Stomach (tissue), 4 donors: Measurements from ENCODE around the gene SPAG9.

Source experiments
- EP300 ChIP-seq: sonication (generic); formaldehyde crosslinking; IDR thresholded peaks from one replicate; pipeline ENCODE4 v1.6.1; 2017; ENCODE audit warnings: antibody characterized with exemption
- POLR2A ChIP-seq, 4 donors: fragments of 450-650 bp; IDR thresholded peaks; one replicate each; pipeline ENCODE4 v1.6.1; 2016; ENCODE audit warnings: antibody characterized with exemption in 4 of 4, control low read depth in 2 of 4, mild to moderate bottlenecking in 1 of 4, moderate library complexity in 1 of 4
- POLR2AphosphoS5 ChIP-seq, 3 donors: sonication (generic); formaldehyde crosslinking; IDR thresholded peaks; one replicate each; pipeline ENCODE4 v1.6.1; 2016; ENCODE audit warnings: antibody characterized with exemption in 3 of 3
- TF ChIP-seq, protein P1 (sequence below), 7 experiments: fragments of 450-650 bp in 4 of 7; fragments of 200-600 bp in 3 of 7; sonication (generic) in 3 of 7; IDR thresholded peaks; one replicate each; pipeline ENCODE4 v1.5.1; 2016 to 2019; ENCODE audit warnings: antibody characterized with exemption in 7 of 7, control low read depth in 2 of 7, mild to moderate bottlenecking in 1 of 7

DNA sequence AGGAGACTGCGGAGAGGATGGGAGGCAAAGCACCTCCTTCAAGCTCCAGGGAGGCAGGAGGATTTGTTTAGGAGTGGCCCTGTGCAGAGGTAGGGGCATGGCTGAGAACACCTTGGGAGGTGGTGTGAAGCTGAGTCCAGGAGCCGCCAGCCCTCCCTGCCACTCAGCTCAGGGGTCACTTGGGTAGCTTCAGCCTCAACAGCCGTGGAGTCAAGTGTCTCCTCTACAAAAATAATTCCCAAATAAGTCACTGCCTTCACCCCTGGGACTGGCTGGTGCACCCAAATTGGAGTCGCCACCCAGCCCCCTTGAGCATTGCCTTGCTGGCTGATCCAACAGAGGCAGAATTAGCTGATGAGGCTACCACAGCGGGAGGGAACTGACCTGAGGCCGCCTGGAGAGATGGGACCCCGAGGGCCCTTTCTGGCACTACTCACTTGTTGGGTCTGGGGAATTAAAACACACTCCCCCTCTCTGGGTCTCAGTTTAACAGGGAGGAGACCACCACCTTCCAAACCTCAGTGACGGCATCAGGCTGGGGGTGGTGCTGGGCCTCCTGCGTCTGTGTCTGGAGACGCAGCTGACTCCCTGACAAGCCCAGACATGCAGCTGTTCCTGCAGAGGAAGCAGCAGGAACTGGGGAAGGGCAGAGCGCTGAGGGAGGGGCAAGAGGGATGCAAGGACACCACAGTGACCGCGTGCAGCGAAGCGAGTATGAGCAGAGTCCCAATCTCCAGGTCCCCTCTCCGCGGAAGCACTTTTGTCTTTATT, 166.7 kb downstream of the SPAG9 start:
- TF ChIP-seq, protein P1, sequence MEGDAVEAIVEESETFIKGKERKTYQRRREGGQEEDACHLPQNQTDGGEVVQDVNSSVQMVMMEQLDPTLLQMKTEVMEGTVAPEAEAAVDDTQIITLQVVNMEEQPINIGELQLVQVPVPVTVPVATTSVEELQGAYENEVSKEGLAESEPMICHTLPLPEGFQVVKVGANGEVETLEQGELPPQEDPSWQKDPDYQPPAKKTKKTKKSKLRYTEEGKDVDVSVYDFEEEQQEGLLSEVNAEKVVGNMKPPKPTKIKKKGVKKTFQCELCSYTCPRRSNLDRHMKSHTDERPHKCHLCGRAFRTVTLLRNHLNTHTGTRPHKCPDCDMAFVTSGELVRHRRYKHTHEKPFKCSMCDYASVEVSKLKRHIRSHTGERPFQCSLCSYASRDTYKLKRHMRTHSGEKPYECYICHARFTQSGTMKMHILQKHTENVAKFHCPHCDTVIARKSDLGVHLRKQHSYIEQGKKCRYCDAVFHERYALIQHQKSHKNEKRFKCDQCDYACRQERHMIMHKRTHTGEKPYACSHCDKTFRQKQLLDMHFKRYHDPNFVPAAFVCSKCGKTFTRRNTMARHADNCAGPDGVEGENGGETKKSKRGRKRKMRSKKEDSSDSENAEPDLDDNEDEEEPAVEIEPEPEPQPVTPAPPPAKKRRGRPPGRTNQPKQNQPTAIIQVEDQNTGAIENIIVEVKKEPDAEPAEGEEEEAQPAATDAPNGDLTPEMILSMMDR (IDR thresholded peaks at IDR 0.05) = no peak
- TF ChIP-seq POLR2A (IDR thresholded peaks at IDR 0.05) (no peak), POLR2AphosphoS5 (IDR thresholded peaks at IDR 0.05) (peak in 1 of 3 donors; percentile 6), EP300 (no peak)
